Measurements from ENCODE around the gene RSPH1. TPM values are rescaled to one million over a fixed set of nuclear protein-coding genes. Genes with fewer than 3 reads are reported as not detected.

RSPH1 gene
- total and polyA plus RNA-seq, 2 of the 8 experiments (the other 6 are each of a cell fraction or from before 2014, with no cell fraction given), result 0.24 TPM; not detected in 1

DNA sequence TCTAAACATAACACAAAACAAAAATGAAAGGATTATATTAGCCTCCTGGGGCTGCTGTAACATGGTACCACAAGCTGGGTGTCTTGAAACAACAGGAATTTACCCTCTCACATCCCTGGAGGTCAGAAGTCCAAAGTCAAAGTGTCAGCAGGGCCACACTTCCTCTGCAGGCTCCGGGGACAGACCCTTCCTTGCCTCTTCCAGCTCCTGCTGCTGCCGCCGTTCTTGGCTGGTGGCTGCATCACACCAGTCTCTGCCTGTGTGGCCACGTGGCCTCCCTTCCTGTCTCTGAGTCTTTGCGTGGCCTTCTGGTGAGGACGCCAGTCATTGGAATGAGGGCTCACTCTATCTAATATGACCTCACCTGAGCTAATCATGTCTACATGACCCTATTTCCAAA is 25.8 kb upstream of the RSPH1 start (continued):
- TF ChIP-seq, protein P1, sequence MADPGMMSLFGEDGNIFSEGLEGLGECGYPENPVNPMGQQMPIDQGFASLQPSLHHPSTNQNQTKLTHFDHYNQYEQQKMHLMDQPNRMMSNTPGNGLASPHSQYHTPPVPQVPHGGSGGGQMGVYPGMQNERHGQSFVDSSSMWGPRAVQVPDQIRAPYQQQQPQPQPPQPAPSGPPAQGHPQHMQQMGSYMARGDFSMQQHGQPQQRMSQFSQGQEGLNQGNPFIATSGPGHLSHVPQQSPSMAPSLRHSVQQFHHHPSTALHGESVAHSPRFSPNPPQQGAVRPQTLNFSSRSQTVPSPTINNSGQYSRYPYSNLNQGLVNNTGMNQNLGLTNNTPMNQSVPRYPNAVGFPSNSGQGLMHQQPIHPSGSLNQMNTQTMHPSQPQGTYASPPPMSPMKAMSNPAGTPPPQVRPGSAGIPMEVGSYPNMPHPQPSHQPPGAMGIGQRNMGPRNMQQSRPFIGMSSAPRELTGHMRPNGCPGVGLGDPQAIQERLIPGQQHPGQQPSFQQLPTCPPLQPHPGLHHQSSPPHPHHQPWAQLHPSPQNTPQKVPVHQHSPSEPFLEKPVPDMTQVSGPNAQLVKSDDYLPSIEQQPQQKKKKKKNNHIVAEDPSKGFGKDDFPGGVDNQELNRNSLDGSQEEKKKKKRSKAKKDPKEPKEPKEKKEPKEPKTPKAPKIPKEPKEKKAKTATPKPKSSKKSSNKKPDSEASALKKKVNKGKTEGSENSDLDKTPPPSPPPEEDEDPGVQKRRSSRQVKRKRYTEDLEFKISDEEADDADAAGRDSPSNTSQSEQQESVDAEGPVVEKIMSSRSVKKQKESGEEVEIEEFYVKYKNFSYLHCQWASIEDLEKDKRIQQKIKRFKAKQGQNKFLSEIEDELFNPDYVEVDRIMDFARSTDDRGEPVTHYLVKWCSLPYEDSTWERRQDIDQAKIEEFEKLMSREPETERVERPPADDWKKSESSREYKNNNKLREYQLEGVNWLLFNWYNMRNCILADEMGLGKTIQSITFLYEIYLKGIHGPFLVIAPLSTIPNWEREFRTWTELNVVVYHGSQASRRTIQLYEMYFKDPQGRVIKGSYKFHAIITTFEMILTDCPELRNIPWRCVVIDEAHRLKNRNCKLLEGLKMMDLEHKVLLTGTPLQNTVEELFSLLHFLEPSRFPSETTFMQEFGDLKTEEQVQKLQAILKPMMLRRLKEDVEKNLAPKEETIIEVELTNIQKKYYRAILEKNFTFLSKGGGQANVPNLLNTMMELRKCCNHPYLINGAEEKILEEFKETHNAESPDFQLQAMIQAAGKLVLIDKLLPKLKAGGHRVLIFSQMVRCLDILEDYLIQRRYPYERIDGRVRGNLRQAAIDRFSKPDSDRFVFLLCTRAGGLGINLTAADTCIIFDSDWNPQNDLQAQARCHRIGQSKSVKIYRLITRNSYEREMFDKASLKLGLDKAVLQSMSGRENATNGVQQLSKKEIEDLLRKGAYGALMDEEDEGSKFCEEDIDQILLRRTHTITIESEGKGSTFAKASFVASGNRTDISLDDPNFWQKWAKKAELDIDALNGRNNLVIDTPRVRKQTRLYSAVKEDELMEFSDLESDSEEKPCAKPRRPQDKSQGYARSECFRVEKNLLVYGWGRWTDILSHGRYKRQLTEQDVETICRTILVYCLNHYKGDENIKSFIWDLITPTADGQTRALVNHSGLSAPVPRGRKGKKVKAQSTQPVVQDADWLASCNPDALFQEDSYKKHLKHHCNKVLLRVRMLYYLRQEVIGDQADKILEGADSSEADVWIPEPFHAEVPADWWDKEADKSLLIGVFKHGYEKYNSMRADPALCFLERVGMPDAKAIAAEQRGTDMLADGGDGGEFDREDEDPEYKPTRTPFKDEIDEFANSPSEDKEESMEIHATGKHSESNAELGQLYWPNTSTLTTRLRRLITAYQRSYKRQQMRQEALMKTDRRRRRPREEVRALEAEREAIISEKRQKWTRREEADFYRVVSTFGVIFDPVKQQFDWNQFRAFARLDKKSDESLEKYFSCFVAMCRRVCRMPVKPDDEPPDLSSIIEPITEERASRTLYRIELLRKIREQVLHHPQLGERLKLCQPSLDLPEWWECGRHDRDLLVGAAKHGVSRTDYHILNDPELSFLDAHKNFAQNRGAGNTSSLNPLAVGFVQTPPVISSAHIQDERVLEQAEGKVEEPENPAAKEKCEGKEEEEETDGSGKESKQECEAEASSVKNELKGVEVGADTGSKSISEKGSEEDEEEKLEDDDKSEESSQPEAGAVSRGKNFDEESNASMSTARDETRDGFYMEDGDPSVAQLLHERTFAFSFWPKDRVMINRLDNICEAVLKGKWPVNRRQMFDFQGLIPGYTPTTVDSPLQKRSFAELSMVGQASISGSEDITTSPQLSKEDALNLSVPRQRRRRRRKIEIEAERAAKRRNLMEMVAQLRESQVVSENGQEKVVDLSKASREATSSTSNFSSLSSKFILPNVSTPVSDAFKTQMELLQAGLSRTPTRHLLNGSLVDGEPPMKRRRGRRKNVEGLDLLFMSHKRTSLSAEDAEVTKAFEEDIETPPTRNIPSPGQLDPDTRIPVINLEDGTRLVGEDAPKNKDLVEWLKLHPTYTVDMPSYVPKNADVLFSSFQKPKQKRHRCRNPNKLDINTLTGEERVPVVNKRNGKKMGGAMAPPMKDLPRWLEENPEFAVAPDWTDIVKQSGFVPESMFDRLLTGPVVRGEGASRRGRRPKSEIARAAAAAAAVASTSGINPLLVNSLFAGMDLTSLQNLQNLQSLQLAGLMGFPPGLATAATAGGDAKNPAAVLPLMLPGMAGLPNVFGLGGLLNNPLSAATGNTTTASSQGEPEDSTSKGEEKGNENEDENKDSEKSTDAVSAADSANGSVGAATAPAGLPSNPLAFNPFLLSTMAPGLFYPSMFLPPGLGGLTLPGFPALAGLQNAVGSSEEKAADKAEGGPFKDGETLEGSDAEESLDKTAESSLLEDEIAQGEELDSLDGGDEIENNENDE (IDR thresholded peaks at IDR 0.05; ENCODE audit: insufficient replicate concordance, low read length), result no peak
- no peak for TF ChIP-seq RXRA (IDR thresholded peaks at IDR 0.05; ENCODE audit: insufficient read depth, low read depth, low read length)
- TF ChIP-seq, protein P2, sequence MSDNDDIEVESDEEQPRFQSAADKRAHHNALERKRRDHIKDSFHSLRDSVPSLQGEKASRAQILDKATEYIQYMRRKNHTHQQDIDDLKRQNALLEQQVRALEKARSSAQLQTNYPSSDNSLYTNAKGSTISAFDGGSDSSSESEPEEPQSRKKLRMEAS (IDR thresholded peaks at IDR 0.05), result no peak
- TF ChIP-seq FOSL1 (IDR thresholded peaks at IDR 0.05; ENCODE audit: insufficient read depth, low read depth, low read length), result no peak
- TF ChIP-seq POLR2AphosphoS5 (IDR thresholded peaks at IDR 0.05; ENCODE audit: low read depth, low read length), result no peak
- TF ChIP-seq PHF8 (conservative IDR thresholded peaks at IDR 0.05; ENCODE audit: low read depth, low read length), result no peak
- TF ChIP-seq, protein P3, sequence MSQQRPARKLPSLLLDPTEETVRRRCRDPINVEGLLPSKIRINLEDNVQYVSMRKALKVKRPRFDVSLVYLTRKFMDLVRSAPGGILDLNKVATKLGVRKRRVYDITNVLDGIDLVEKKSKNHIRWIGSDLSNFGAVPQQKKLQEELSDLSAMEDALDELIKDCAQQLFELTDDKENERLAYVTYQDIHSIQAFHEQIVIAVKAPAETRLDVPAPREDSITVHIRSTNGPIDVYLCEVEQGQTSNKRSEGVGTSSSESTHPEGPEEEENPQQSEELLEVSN (IDR thresholded peaks at IDR 0.05), result no peak
- no peak for TF ChIP-seq YY1 (IDR thresholded peaks at IDR 0.05; ENCODE audit: low read depth, low read length)

Measured in H1 (cell line).